ENCODE measurements around the gene SIK3. TPM values are rescaled to one million over a fixed set of nuclear protein-coding genes. Genes with fewer than 3 reads are reported as not detected.
A peak's percentile ranks its signal among the peaks of the same experiment; 100 is the strongest.

SIK3 gene
- total RNA-seq, 1 donor from 2014 or later: 16.7 TPM

DNA sequence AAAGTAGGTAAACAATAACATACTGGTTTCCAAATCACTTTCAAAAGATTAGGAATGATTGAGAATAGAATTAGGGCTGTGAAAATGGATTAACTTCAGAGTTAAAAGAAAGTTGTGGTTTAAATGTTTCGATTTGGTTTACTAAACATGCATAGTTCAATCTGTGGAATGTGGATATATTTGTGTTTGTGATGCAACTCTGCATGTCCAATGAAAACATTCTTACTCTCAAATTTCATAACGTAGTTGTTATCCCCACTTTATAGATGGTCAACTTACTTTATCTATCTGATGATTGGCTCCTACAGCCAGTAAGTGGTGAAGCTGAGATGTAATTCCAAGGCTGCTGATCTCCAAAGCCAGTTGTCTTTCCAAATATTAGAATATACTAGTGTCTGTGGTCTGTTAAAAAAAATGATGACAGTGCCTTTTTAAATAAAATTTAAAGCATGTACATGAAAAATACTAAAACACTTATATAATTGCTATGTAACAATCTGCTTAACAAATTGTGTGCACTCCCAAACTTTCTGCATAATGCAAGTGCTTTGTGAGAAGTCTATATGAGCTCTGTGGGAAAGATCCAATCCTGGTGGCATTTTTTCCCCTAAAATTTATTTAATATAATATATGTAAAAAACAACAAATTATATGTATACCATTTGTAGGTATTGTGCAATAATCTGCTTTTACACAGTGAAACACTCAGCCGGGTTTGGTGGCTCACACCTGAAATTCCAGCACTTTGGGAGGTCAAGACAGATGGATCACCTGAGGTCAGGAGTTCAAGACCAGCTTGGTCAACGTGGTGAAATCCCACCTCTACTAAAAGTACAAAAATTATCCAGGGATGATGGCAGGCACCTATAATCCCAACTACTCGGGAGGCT is 9.7 kb upstream of the SIK3 start:
- no peak for DNase-seq

DNA sequence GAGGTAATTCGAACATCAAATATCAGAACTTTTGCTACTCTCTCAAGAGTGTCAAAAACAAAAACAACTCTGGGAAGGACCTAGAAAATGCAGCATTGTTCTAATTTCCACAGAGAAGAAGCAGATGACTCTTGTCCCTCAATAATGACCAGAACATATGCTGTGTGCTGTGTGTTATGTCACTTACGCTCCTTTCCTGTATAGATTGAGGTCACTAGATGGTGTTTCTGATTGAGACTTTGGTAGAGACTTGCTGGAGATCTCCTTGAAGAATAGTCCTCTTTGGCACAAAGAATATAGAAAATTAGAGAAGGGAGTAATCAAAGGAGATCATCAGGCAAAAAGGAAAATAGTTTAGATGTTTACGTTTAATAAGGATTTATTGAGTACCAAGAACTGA is 2.3 kb upstream of the SIK3 start:
- no peak for DNase-seq

DNA sequence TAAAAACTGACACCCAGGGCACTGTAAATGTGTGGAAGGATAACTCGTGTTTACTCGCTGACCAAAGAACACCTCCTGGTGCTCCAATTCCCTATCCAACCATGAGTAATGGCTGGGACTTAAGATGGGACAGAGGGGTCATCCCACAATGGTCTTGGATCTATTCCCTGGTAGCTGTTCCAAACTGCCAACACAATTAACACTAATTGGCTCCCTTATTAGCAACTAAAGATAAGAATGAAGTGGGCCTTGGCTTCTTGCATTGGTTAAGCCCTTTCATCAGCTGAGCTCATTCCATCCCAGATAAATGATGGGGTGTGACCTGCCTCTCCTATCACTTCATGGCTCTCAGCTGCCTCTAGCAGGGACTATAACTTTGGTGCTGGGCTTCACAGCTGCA is 1.5 kb upstream of the SIK3 start:
- DNase-seq: no peak

DNA sequence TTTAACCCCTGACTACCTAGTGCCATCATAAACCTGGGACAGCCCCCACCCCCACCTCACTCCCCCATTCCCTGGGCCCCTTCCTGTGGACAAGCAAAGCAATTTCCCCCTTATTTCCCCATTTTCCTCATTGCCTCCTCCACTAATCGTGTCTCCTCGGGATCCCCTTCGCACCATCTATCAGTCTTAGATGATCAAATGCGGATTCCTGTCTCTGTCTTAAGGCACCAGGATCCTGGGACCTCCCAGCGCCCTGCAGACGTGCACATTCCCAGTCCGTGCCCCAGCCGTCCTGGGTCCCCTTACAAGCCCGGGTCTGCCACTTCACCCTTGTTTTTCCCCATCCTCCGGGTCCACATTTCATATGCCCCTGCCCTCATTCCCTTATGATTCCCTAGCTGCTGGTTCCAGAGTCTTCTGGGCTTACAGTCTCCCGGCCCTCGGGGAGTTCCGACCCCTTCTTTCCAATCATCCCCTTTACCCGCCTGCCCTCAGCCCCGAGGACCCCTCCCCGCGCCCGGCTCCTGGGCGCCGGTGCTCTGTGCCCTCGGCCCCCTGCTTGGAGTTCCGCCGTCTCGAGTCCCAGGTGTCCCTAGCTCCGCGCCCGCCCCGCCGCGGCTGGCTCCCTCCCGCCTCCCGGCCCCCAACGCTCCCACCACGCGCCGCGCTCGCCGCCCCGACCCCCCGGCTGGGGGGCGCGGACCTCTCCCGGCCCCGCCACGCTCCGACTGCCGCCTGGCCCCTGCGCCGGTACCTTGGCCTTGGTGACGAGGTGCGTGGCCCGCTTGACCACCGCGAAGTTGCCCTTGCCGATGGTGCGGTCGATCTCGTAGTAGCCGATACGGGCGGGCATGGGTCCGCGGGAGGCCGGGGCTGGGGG is 599 bp downstream of the SIK3 start:
- peak; percentile 49 for DNase-seq

DNA sequence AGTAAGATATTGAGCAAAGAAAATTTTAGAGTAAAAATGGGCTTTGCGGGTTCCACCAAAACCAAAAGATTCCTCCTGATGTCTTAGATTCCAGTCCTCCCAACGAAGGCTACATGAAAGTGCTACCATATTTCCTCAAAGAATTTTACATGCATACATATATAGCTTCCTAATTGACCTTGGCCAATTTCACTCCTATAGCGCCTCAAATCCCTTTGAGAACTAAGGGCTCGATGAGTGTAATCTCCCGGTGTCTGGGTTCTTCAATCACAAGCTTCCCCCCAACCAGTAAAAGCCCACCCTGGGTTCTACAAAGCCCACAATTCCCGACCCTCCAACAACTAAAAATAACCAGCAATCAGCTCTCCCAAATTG is 1.2 kb downstream of the SIK3 start:
- DNase-seq: no peak

DNA sequence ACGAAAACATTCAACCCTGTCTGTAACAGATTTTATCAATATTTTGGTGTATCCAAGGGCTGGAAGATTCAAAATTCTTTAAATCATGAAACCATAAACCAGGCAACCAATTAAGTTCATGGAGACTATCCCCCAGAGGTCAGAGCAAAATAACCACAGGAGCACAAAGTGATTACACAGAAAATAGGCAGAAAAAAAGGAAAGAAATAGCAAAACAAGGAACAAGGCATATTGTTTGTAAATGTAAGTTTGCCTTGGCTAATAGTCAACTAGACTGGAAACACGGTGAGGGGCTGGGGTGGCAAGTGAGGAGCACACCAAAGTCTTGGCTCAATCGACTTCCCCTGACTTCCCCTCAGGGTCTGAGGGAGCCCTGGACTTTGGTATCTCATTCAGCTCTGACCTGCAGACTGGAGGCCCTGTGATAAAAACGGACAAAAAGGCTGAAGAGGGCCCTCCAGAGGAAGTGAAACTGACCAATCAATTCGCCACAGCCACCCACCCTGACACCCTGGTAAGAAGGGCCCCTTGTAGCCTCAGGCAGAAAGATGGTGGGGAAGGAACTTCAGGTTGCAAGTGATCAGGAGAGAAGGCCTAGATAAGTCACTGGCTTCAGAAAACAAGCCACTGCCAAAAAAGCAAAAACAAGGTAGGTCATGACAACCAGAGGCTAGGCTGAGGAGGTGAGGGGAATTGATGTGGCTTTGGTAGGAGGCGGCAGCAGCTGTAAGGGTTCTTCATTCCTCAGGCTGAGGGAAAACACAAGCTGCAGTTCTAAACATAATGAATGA is 1.8 kb downstream of the SIK3 start:
- DNase-seq: no peak

DNA sequence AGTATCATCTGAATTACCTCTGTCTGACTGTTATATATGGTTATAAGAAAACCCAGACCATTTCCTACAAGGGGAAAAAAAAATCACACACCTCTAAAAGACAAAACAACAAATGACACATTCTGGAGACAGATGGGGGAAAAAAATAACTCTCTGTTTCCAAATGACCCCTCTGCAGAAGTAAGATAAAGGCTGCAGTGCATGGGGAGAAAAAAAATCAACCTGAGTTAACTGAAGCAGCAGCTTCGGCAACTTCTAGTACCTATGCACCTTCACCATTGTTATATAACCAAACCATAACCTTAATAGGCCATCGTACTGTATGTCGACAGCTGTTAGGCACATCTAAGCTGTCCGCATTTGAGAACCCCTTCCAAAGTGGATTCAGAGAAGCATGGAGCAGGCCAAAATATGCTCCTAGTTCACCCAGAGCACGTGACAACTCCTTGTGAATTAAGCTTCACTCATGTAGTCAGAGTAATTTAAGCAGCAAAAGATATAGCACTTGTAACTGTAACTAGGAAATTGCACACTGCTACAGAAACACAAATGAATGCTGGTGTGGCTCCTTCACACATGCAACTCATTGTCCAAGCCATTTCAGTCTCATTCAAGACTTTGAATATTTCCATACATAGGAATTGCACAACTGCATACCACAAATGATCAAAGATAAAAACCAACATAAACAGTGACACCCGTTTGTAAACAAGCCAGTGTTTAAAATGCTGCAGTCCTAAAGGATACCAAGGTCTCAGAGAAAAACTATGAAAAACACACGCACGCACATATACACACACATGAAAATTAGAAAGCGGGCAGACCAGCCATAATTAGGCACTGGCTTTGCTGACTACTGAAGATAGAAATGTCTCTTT is 2.7 kb downstream of the SIK3 start:
- no peak for DNase-seq

DNA sequence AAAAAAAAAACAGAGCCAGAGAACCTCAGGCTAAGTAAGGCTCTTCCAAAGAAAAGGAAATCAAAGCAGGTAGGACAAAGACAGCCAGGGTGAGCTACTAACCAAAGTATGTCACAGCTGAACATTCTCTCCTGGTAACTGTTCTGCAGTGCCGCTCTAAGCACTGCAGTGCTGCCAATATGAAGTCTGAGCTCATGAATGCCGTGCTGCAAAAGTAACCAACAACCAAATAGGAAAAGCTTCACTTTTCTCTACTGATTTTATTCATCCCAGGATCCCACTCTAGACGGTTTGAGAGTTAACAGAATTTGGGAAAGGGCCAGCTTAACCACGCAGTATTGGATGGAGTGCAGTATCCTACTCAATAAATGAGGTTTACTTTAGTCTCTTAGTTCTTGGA is 3.5 kb downstream of the SIK3 start:
- DNase-seq: no peak

DNA sequence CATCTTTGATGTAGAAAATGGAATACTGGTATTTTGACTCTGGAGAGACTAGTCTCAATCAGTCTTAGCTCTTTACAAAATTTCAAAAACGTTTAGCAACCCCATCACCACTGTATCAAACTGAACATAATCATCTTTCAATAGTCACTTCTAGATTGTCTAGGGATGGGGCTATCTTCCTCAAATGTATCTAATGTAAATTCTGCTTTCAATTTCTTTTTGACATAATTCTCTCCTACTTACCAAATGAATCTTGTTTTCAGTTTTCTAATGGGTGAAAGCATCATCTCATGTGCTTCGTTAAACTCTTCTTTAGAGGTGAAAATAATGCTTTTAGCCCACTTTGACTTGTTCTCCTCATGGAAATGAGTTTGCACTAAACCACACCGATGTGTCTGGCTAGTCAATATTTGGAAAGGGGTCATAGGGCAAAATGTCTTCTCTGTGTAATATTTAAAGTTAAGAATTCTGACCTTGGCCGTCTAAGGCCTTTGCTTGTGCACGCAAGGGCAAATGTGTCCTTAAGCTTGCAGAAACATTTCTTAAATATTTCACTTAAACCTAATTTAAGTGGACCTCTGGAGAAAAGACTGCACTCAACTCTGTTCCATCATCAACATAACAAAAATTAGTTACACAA is 5.2 kb downstream of the SIK3 start:
- no peak for DNase-seq

DNA sequence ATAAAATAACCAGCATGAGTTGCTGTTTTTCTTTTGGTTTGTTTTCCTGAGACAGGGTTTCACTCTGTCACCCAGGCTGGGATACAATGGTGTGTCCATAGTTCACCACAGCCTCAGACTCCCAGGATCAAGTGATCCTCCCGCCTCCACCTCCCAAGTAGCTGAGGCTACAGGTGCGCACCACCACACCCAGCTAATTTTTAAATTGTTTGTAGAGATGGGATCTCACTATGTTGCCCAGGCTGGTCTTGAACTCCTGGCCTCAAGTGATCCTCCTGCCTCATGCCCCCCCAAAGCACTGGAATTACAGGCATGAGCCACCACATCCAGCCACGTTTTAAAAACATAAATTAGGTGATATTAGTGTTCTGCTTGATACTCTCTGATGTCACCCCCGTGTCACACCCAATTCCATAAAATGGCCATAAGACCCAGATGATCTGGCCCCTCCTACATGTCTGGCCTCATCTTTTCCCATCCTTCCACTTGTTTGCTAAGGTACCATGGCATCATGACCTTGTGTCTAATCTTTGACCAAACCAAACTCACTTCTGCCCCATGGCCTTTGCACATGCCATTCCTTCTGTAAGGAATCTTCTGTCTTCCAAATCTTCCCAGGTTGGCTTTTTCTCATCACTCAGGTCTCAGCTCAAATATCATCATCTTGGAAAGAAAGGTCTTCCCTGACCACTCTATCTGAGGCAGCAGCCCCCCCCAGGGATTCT is 6.3 kb downstream of the SIK3 start:
- DNase-seq: no peak

DNA sequence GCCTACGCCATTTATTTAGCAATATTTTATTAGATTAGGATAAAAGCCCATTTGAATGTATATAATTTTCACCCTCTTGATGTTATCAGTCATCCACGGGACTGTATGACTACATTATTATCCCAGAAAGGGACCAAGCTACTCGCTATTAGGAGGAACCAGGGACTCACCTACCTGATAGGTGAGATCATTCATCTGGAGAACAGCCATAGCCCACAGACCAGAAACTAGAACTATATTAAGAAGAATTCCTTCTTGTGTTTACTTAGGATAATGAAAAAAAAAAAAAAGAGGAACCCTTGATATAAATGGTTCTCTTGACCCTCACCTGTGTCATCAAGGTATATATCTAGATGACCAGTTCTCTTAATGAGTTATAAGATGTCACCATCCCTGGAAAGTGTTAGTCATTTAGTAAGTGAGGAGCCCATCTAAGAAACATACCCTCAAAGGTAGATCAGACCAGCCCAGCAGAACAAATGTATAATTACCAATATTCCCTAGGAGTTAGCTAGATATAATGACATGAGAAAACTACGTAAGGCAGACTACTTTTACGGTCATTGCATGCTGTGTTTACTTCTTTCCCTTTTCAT is 8.0 kb downstream of the SIK3 start:
- DNase-seq: no peak

DNA sequence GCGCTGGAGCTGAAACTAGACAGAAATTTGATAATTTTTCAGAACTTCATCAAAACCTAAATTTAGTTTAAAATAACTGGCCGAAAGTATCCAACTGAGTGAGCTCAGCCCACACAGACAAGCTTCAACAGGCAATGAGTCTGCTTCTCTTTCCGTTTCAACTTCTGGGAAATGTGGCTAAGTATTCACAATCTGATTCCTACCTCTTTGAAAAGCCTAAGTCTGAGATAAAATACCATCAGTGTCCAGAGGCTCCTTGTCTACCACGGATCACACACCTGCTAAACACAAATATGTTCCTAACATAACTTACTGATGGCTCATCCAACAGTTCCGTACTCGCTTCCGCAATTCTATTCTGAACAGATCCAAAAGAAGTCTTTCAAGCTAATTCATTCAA is 8.5 kb downstream of the SIK3 start:
- no peak for DNase-seq

DNA sequence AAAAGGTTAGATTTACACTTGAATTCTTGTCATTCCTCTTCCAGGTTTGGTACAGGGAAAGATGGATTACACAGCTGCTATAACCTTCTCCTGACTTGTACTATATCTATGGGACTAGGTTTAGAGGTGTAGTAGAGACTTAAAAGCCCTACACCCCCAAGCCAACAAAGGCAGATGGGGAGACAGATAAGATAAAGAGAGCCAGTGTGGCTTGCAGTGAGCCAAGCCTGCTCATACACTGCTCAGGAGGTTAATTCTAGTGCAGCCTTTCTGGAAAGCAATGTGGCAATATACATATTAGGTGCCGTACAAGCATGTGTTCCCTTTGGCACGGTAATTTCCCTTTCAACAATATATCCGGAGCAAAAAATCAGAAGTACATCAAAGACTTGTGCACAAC is 10.8 kb downstream of the SIK3 start:
- DNase-seq: no peak

DNA sequence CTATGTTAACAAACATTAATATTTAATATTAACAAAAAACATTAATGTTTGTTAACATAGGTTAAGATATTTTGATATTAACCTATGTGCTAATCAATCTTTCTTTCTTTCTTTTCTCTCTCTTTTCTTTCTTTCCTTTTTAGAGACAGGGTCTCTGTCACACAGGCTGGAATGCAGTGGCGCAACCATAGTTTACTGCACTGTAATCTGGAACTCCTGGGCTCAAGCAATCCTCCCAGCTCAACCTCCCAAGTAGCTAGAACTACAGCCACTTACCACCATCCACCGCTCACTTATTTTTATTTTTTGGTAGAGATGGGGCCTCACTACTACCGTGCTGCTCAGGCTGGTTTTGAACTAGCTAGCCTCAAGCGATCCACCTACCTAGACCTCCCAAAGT is 13.2 kb downstream of the SIK3 start:
- no peak for DNase-seq

DNA sequence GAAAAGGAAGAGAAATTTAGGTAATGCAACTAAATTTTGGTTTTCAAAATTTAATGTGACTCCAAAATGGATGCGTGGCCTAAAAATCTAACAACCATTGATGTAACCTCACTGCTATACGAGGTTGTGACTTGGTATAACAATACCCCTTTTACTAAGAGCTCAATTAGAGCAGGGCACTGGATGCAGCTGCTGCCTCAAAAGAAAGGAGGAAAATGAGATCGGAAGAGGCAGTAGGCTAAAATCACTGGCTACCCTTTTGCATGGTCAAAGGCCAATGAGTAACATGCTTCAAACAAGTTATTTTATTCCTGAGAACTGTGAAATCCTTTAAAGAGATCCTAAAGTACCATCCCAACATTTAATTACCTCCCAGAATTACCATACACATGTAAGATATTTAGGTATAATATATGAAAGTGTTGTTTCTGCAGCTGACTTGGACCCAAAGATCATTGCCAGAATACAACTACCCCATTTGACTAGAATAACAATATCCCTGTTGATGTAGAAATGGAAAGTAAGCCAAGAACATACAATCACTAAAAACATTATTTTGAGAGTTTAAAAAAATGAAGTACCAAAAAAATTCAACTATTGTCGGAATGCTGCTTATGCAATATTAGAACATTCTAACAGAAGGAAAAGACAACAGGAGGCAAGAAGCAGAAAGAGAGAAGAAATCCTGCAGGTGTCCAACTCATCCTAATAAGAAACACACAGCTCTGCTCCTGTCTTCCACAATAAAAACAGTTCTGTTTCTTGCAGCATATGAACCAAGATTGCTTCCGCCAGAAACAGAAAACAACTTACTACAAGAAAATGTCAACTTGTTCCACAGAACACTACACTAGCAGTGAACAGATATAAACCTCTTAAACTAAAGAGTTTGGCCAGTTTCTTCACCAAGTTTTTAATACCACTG is 15.0 kb downstream of the SIK3 start:
- DNase-seq: no peak

DNA sequence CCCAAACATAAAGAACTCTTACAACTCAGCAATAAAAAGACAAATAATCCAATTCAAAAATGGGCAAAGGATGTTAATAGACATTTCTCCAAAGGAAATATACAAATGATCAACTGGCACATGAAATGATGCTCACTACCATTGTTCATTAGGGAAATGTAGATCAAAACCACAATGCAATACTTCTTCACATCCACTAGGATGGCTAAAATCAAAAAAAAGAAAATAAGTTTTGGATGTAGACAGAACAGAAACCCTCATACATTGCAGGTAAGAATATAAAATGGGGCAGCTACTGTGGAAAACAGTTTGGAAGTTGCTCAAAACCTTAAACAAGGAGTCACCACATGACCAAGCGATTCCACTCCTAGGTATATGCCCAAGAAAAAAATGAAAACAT is 16.3 kb downstream of the SIK3 start:
- DNase-seq: no peak

DNA sequence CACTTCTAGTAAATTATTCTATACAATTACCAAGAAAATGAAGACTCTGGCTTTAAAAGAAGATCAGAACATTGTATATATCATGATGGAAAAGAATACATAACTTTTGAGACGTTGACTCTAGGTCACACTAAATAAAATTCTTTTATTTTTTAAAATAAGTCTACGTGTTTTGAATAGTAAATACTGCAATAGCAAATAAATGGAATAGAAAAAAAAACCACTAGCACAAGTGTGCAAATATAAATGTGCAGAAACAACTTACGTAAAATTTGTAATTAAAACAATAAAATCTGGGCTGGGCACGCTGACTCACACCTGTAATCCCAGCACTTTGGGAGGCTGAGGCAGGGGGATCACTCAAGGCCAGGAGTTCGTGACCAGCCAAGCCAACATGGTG is 17.9 kb downstream of the SIK3 start:
- DNase-seq: no peak

DNA sequence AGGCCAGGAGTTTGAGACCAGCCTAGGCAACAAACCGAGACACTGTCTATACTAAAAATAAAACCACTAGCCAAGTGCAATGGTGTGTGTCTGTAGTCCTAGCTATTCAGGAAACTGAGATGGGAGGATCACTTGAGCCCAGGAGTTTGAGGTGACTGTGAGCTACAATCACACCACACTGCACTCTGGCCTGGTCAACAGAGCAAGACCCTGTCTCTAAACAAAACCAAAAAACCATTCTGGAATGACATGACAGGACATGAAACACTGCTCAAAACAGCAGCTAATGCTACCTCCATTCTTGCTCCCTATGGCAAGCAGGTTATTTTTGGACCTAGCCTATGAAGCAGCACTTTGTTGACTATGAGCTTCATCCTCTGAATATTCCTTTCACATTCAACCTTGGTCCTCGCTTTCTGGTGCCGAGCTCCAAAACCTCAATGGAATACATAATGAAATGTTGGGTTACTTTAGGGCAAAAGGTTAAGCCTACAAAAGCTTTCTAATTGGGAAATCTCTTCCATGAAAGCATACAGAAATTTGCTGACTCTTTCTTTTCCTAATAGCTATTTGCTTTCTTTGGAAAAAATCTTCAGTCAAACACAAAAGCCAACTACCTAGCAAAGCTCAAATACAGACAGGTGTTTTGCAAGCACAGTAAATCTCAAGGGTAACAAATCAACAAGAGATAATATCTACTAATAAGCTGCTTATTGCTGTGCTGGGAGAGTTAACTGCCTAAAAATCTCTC is 21.1 kb downstream of the SIK3 start:
- no peak for DNase-seq

DNA sequence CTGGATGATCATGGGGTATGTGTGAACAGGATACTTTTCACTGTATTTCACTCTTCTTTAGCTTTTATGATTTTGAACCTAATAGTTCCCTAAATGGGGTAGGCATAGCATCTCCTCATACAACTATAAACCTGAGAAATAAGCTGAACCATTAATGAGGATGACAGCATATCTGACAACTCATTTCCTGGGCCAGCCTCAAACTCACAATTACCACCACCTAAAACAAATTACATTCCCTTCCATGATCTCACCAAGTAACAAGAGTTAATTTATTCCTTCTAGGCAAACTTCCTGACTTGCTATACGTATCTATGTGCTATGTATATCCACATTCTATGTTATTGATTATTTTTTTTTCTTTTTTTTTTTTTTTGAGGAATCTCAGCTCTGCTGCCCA is 23.0 kb downstream of the SIK3 start:
- no peak for DNase-seq

Data from dermis blood vessel endothelial cell (primary cell).